Measurements from ENCODE around the gene ZNF658.
"Not testable (repeated sequence)": the region's sequence is repeated elsewhere in the genome, so short reads cannot be mapped to it uniquely, and the experiment has no call there.

Gene ZNF658

DNA sequence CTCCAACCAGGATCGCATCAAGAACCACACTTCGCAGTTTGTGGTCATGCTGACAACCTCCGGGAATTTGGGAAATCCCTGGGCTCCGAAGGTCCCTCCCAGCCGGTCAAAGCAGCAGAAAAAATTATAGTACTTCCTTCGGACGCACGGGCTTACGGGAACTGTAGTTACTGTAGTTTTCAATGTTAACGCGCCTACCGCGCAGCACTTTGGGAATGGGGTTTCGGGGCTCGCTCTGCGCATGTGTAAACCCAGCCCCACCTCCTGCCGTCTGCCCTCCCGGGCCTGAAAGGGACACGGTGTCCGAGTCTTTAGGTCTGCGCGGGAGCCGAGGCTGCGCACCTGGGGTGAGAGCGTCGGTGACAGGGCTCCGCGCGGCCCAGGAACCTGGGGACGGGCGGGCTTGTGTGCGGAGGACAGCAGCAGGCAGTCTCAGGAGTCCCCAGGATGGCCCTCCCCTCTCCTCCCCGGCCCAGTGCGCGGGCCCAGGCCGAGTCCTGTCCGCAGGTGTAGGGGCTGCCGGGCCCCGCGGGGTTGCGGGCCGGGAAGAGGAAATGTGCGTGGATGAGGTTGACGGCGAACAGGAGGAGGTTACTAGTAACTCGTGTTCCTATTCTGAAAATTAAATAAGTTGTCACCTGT, at the start of gene ZNF658:
TSS of gene ZNF658 (plus strand) at position 236 of the 642 bp plus-strand sequence. CDS start 2,837 bp downstream, outside the sequence.
- DNase-seq (ENCODE audit: low spot score) = peak; percentile 90

DNA sequence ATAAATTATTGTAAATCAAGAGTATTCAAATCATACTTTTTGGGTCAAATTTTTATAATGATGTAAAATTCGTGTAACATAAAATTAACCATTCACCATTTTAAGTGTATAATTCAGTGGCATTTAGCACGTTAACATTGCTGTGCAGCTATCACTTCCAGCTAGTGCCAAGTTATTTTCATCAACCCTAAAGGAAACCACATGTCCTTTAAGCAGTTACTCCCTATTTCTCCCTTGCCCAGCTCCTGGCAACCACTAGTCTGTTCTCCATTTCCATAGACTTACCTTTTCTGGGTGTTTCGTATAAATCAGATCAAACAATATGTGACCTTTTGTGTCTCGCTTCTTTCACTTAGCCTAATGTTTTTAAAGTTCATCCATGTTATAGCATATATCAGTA, 38.8 kb upstream of the ZNF658 start:
- DNase-seq (ENCODE audit: low spot score) = not testable (repeated sequence)

DNA sequence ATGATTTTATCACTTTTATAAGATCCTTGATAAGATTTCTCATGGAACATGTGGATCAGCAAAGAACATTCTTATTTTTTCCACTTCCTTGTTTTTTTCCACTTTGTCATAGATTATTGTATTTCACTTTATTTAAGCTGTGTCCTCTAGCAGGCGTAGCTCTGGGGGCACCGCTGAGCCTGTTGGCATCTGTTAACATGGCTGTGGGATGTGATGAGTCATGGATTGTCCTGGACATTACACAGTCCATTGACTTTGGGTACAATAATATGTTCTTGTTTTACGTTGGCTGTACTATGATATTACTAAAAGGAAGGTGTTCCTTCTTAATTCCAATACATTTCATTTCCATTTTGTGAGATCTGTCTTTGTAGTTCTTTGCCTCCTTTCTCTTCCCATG, 31.9 kb upstream of the ZNF658 start:
- not testable (repeated sequence) for DNase-seq (ENCODE audit: low spot score)

DNA sequence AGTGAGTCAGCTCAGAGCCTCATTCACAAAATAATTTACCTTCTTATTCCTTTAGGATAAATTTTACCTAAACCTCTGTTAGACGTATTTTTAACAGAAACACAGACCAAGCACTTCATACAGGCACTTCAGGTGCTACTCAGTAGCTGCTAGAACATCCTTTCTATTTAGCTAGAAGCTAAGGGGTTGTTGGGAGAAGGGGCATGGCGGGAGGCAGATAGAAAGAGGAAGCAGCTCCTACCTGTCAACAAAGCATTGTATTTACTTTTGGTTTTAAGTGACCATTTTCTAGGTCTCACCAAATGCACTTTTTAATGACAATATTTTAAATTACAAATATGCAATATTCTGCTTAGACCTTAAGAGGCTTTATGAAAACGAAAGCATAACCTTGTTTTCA, 19.9 kb upstream of the ZNF658 start:
- not testable (repeated sequence) for DNase-seq (ENCODE audit: low spot score)

DNA sequence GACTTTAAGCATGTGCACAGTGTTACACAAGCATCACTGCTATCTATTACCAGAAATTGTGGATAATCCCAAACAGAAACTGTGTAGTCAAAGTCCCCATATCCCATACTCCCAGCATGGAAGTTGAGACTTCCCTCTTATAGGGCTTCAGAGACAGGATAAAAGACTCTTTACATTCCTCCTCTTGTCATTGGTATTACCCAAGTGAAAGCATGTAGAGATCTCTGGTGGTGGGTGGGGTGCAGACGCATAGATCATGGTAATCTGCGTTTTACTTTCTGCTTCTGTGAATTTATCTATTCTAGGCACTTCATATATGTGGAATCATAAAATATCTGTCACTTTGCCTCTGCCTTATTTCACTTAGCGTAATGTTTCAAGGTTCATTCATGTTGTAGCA, 18.7 kb upstream of the ZNF658 start:
- DNase-seq (ENCODE audit: low spot score) = not testable (repeated sequence)

DNA sequence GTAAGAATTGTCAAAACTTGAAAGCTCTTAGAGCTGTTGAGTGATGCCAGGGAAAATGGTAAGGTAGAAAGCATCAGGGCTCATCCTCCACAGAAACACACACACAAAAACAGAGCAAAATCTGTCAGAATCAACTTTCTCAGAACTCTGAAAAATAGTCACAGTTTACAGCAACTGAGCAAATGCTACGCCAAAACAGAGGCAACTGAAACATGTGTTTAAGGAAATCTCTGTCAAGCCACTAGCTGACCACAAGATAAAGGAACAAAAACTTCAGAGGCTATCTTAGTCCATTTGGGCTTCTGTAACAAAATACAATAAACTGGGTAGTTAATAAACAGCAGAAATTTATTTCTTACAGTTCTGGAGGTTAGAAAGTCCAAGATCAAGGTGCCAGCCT, 10.2 kb upstream of the ZNF658 start:
- DNase-seq (ENCODE audit: low spot score) = not testable (repeated sequence)

DNA sequence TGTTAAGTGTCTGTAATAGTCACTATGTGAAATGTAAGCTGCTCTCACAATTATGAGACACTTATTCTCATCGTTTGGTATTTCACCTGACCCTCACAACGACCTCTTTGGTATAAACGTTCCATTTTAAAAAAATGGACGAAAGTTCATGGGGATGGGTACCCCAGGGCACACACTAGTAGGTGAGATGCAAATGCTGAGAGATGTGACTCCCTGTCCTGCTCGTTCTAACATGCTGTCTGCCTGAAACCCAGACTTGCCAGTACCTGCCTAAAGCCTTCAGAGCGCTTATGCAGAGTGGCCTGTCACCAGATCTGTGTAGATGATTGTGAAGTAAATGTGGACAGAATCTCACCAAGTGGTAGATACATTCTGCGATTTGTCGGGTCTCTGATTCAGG, 616 bp downstream of the ZNF658 start:
- DNase-seq (ENCODE audit: low spot score) = peak; percentile 30

DNA sequence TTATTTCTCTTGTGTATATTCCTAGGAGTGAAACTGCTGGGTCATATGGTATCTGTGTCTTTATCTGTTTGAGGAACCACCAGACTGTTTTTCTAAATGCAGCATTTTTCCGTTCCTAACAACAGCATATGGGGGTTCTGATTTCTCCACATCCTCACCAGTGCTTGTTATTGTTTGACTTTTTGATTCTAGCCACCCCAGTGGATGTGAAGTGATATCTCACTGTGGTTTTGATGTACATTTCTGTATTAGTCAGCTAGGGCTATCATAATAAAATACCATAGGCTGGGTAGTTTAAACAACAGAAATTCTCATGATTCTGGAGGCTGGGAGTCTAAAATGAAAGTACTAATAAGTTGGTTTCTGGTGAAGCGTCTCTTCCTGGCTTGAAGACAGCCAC, 9.0 kb downstream of the ZNF658 start:
- not testable (repeated sequence) for DNase-seq (ENCODE audit: low spot score)

DNA sequence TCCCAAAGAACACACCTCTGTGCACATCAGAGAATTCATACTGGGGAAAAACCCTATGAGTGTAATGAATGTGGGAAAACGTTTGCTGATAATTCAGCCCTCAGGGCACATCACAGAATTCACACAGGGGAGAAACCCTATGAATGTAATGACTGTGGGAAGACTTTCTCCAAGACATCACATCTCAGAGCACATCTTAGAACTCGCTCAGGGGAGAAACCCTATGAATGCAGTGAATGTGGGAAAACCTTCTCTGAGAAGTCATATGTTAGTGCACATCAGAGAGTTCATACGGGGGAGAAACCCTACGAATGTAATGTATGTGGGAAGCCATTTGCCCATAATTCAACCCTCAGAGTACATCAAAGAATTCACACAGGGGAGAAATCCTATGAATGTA, 19.5 kb downstream of the ZNF658 start:
- DNase-seq (ENCODE audit: low spot score) = not testable (repeated sequence)

DNA sequence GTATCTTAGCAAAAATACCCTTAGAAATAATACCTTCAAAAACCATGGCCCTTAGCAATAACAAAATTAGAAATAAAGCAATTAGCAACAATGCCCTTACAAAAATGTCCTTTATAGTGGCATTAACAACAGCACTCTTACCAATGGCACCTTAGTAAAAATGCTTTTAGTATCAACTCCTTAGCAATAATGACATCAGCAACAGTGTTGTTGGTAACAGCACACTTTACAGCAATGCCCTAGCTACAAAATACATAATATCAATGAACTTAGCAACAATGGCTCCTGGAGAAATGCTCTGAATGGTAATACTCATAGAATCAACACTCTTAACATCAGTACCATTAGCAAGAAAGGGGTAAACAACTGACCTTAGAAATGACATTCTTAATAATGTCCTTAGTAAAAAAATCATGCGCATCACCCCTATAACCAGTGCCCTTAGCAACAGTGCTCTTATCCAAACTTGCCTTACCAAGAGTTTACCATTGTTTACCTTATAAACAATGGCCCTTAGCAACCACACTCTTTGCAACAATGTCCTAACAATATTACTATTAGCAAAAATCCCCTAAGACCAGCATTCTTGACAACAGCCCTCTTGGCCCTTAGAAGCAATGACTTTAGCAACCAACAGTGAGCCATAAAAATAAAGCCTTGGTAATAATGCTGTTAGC, 35.8 kb downstream of the ZNF658 start:
- not testable (repeated sequence) for DNase-seq (ENCODE audit: low spot score)

DNA sequence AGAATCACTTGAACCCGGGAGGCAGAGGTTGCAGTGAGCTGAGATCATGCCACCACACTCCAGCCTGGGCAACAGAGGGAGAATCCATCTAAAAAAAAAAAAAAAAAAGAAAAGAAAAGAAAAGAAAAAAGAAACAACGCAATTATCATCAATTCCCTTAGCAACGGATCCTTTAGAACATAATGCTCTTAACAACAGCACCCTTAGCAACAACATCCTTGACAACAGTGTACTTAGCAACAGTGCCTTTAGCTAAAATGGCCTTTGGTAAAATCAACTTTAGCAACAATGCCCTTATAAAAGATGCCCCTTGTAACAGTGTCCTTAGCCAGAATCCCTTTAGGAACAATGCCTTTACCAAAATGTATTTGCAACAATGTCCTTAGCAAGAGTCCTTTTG, 37.1 kb downstream of the ZNF658 start:
- not testable (repeated sequence) for DNase-seq (ENCODE audit: low spot score)

DNA sequence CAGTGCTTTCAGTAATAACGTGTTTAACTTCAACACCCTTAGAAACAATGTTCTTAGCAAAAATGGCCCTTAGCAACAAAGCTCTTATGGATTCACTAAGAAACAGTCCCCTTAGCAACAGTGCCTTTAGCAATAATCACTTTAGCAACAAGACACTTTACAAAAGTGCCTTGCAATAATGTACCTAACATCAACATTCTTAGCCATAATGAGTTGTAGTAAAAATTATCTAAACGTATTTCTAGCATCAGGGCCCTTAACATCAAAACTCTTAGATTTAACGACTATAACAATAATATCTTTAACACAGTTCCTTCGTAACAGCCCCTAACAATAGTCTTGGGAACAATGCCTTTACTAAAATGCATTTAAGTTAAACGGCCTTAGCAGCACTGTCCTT, 37.8 kb downstream of the ZNF658 start:
- not testable (repeated sequence) for DNase-seq (ENCODE audit: low spot score)

DNA sequence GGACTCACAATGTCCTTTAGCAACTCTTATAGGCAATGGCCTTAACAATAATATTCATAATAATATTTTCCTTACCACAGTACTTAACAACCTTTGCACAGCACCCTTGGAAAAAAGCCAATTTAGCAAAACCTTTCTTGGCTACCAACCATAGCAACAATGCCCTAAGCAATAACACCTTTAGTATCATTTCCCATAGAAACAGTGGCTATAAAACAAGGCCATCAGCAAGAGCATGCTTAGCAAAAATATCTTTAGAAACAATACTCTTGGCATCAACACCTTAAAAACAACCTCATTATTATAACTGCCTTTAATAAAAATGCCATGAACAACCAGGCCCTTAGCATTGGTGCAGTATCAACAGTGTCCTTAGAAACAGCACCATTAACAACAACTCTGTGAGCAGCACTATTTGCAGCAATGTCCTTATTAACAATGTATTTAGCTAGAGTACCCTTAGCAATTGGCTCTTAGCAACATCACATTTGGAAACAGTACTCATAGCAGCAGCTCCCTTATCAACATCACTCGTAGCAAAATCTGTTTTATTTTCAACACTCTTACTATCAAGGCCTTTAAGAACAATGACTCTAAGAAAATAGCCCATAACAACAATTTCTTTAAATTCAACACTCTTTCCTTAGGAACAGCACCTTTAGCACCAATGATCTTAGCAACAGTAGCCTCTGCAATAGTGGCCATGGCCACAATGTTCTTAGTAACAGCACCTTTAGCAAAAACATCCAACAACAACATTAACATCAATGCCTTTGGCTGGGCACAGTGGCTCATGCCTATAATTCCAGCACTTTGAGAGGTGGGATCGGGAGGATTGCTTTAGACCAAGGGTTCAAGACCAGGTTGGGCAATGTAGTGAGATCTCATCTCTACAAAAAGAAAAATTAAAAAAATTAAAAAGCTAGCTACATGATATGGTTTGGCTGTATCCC, 39.6 kb downstream of the ZNF658 start:
- not testable (repeated sequence) for DNase-seq (ENCODE audit: low spot score)

DNA sequence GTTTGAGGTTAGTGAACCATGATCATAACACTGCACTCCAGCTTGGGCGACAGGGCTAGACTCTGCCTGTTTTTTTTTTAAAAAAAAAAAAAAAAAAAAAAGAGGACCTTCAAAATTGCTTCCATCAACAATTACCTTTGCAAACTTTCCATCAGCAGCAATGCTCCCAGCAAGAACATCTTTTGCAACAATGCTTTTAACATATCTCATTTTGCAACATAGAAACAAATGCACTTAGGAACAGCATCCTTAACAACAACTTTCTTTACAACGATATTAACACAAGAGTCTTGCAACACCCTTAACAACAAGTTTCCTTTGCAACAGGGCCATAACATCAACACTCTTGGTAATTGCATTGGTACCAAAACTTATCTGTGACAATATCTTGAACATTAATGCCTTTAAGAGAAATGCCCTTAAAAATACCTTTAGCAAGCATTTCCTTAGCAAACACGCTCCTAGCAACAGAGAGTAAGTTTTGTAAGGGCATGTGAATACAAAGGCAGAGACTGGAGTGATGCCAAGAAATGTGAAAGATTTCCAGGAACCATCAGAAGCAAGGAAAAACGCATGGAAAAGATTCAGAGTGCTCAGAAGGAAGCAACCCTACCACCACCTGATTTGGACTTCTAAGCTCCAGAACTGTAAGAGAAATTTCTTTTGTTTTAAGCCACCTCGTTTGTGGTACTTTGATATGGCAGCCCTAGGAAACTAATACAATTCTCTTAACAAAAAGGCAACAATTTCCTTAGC, 42.1 kb downstream of the ZNF658 start:
- DNase-seq (ENCODE audit: low spot score) = not testable (repeated sequence)

DNA sequence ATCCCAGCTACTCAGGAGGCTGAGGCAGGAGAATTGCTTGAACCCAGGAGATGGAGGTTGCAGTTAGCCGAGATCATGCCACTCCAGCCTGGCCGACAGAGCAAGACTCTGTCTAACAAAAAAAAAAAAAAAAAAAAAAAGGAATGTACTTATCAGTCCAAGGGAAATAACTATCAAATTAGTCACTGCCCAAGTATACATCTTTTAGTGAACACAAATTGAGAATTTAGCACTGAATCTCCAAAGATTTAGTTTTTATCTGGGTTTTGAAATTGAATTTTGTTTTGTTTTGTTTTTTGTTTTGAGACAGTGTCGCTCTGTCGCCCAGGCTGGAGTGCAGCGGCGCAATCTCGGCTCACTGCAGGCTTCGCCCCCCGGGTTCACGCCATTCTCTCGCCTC, 52.1 kb downstream of the ZNF658 start:
- not testable (repeated sequence) for DNase-seq (ENCODE audit: low spot score)

Measured in cerebellar cortex (tissue), 1 donor.